Hepatocyte (in vitro differentiated cells): ENCODE measurements around the gene LRCH1.

ENCODE experiments used
- CTCF ChIP-seq: fragments of 200-600 bp; sonication (generic); IDR thresholded peaks from 2 replicates; pipeline ENCODE4 v1.5.1; 2016; ENCODE audit warnings: antibody characterized with exemption, mild to moderate bottlenecking; ENCODE audit not compliant: poor library complexity
- EZH2 ChIP-seq: fragments of 200-600 bp; sonication (generic); IDR thresholded peaks from 2 replicates; pipeline ENCODE4 v1.6.1; 2016; ENCODE audit warnings: antibody characterized with exemption, mild to moderate bottlenecking, borderline replicate concordance

- TF ChIP-seq CTCF (no peak), EZH2 (no peak)
Measured at GRCh38 chr13:46578590-46578975, 25.6 kb downstream of the LRCH1 start.
